Astrocyte of the hippocampus (primary cell): ENCODE measurements around the gene IKZF1.
A peak's percentile ranks its signal among the peaks of the same experiment; 100 is the strongest.

ENCODE experiments used
- DNase-seq: peaks from one replicate; pipeline ENCODE4 v3.0.0; 2011; ENCODE audit warnings: low read depth, low spot score

Gene IKZF1

GRCh38 chr7:50449501-50449880 is 145.0 kb downstream of the IKZF1 start:
- no peak for DNase-seq

- DNase-seq, result peak; percentile 90
Observed at GRCh38 chr7:50449881-50450589, 145.5 kb downstream of the IKZF1 start, which contains the start of gene FIGNL1. Gene FIGNL1, minus strand, starts transcription at chr7:50450350. Its CDS starts 3,063 bp downstream, at chr7:50447287.

DNA sequence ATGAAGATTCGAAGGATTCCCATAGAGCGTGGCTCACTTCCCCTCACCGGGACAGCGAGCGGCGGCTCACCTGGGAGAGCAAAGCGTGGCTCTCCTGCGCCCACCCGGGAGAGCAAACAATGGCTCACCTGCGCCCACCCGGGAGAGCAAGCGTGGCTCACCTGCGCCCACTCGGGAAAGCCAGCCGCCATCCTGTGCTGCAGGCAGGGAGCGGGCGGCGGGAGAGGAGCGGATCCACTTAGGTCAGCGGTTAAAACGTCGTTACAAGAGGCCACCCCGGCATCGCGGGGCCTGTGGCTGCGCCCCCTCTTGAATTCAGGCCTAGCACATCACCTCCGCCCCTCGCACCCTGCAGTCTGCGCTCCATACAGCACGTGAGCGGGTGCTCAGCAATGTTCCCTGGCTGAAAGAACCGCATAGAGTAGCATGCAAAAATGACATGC is 146.1 kb downstream of the IKZF1 start:
- peak; percentile 14 for DNase-seq
